ENCODE results near the gene GCGR. TPM values are rescaled to one million over a fixed set of nuclear protein-coding genes. Genes with fewer than 3 reads are reported as not detected.

The GCGR gene
- polyA plus RNA-seq, 4 donors, result 8.4 to 15.5 (median 13.0) TPM

- no peak for DNase-seq (ENCODE audit: low read depth in 4 of 4, low spot score in 3 of 4)
Measured at GRCh38 chr17:81811705-81812570, 8.0 kb downstream of the GCGR start.

- DNase-seq (ENCODE audit: low read depth in 4 of 4, low spot score in 3 of 4), result no peak
Measured at GRCh38 chr17:81812571-81813370, 8.8 kb downstream of the GCGR start.

DNA sequence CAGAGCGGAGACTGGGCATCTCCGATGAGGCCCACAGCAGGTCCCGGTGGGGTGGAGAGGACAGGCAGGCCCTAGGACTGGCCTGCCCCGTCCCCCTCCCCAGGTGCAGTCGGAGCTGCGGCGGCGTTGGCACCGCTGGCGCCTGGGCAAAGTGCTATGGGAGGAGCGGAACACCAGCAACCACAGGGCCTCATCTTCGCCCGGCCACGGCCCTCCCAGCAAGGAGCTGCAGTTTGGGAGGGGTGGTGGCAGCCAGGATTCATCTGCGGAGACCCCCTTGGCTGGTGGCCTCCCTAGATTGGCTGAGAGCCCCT is 9.4 kb downstream of the GCGR start:
- DNase-seq (ENCODE audit: low read depth in 4 of 4, low spot score in 3 of 4), result no peak

DNA sequence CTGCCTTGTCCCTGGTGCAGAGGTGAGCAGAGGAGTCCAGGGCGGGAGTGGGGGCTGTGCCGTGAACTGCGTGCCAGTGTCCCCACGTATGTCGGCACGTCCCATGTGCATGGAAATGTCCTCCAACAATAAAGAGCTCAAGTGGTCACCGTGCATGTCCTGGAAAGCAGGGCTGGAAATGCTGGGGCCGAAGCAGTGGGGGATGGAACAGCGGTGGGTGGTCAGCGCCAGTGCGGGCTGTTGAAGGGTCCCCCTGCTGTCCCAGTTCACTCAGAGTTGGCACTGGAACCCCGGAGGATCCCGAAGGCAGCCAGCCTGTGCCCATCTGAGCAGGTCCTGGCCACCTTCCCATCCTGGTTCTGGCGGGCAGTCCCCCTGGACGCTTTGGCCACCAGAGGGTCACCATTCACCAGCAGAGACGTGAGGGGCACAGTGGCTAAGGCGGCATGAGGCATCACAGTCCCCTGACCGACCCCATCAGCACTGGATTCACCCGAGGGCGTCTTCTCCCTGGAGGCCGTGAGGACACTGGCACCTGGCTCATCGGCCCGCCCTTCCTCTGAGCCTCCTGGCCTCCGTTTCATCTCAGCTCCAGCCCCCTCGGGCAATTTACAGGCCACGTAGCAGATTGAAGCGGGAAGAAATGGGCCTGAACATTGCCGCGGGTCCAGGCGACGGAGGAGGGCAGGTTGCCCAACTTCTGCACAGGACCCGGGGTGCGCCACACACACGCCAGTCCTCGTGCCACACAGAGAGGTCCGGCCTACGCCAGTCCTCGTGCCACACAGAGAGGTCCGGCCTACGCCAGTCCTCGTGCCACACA is 10.1 kb downstream of the GCGR start:
- DNase-seq (ENCODE audit: low read depth in 4 of 4, low spot score in 3 of 4), result no peak

DNA sequence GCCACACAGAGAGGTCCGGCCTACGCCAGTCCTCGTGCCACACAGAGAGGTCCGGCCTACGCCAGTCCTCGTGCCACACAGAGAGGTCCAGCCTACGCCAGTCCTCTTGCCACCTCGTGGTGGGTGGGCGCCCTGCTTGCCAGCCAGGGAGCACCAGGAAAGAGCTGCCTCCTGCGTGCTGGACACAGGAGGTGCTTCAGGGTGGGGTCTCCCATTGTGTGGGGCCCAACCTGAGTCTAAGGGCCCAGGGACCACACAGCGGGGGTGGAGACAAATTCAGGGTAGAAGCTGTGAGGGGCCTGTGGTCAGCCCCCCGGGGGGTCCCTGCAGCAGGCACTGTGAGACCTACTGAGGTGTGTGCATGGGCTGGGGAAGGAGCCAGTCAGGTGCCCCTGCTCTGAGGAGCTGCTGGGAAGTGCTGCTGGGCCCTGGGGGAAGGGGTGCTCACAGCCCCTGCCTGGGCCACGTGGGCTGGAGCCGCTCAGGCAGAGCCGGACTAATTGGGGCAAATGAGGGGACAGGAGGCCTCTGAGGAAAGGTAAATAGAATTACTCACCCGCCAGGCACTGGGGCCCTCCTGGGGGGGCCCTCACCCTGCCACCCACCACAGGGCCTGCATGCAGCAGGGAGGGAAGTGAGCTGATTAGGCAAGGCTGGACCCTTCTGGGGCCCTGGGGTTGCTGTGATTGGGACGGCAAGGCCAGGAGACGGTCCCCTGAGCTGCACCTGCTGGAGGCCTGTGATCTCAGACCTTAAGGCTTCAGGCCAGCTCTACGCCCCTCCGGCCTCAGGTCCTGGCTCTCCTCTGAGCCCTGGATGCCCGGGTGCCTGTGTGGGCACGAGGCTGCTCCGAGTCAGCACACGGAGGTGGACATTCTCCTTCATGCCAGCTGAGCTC is 11.0 kb downstream of the GCGR start:
- peak in 3 of 4 donors; percentile 43 to 58 (median 52) for DNase-seq (ENCODE audit: low read depth in 4 of 4, low spot score in 3 of 4)

DNA sequence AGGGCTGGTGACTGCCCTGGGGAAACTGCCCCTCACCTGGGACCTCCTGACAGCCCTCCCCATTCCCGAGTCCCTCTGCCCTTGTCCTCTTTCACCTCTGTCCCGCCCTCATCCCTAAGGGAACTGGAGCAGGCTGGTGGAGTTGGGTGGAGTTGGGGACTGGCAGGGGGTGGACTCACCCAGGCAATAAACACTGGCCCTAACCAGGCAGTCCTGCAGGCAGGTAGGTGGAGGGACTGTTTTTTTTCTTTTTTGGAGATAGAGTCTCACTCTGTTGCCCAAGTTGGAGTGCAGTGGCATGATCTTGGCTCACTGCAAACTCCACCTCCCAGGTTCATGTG is 11.7 kb downstream of the GCGR start:
- no peak for DNase-seq (ENCODE audit: low read depth in 4 of 4, low spot score in 3 of 4)

DNA sequence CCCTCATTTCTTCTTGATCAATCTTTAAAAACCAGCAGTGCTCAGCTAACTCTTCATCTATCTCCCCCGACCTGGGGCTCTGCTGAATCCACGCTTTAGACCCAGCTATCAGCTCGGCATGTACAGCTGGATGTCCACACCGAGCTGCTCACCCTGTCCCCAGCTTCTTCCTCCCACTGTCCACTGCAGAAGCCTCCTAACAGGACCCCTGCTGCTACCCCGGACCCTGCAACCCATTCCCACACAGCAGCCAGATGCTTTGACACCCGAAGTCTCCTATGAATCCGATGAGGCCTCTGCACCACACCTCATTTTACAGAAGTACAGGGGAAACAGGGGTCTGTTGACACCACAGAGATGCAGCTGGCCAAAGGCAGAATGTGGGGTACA is 13.8 kb downstream of the GCGR start:
- no peak for DNase-seq (ENCODE audit: low read depth in 4 of 4, low spot score in 3 of 4)

- DNase-seq (ENCODE audit: low read depth in 4 of 4, low spot score in 3 of 4), result no peak
Measured at GRCh38 chr17:81819708-81820107, 15.8 kb downstream of the GCGR start.

DNA sequence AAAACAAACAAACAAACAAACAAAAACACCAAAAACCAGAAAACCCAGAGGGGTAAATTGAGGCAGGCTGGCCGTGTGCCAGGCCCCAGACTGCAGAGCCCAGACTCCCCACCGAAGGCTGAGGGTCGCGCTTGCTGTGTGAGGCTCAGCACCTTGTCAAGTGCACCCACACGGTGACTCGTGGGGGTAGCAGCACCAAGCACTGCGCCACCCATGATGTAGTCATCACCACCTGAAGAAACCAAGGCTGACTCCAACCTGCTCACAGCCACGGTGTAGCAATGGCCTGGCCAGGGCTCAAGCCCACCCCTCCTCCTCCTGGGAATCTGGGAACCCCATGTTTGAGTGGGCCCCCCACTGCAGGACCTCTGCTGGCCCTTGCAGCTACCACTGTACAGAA is 17.2 kb downstream of the GCGR start:
- no peak for DNase-seq (ENCODE audit: low read depth in 4 of 4, low spot score in 3 of 4)

DNA sequence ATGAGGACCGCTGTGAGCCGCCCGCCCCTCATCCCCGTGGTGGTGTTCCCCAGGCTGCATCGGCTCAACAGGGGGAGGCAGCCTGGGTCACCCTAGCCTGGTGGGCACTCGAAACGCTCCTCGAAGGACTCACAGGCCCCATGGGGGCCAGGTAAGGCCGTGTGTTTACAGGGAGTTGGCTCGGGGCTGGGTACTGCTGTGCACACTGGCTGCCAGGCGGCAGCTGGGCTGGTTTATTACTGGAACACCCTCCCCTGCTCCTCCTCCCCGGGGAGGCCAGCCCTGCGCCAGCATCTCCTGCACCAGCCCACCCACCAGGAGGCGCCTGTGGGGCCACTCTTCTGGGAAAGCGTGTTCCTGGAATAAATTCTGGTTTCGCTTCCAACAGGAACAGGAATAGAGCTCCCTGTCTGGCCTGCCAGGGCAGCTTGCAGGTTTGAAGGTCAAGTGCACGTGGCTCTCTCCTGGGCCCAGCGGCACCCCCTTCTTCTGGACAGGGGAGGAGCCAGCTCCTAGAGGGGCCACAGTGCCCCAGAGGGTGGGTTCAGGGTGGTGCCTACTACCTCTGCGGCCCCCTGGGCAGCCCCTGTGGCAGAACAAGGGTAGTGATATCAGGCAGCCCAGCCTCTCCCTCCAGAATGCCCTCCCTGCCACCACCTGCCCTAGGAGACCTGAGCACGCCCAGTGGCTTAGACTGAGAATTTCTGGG is 17.8 kb downstream of the GCGR start:
- DNase-seq (ENCODE audit: low read depth in 4 of 4, low spot score in 3 of 4), result no peak

GRCh38 chr17:81822312-81822637 is 18.3 kb downstream of the GCGR start:
- DNase-seq (ENCODE audit: low read depth in 4 of 4, low spot score in 3 of 4), result no peak

DNA sequence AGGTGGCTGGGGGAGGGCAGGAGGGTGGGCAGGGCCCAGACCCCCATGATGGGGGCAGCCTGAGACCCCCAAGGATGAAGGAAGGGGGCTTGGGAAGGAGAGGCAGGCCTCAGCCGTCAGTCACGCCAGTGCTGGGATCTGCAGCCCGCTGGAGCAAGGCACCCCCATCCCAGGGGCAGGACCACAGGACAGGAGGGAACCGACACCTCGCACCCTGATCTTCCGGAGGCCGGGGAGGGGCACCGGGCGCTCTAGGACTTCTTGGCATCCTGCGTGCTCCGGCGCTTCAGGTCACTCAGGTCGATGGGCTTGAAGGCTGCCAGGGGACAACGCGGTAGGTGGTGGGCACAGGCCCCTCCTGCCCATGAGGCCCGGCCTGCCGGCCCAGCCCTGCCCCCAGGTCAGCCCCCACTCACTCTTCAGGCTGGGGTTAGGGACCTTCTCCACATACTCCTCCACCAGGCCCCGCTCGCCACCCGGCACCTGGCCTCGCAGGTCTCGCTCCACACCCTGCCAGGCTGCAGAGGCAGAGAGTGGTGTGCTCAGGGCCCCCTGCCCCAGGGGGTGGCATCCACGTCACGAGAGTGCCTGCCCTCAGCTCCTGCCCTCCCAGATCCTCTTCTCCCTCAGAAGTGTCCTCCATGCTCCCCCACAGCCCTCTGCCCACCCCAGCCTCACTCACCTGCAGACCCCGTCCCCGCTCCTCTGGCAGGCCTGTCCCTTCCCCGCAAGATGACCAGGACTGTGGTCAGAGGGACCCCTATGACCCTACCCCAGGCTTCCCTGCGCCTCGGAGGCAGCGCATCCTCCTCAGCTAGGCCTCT is 19.3 kb downstream of the GCGR start:
- DNase-seq (ENCODE audit: low read depth in 4 of 4, low spot score in 3 of 4), result no peak

GRCh38 chr17:81823820-81824550 is 20.0 kb downstream of the GCGR start:
- DNase-seq (ENCODE audit: low read depth in 4 of 4, low spot score in 3 of 4), result no peak

DNA sequence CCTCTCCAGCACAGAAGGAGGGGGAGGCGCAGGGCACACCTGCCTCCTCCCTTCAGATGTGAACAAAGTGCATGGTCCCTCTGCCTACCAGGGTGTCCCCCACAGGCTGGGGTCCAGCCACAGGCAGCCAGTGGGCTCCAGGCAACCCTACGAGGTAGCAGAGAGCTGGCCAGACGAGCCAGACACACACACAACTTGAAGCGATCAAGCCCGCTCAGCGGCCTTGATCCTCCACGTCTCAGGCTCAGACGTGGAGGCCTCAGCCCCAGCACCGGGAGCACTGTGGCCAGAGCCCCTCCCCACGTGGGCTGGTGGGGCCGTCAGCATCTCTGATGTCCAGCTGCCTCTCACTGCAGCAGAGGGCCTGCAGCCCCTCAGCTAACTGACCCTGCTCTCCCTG is 20.6 kb downstream of the GCGR start:
- DNase-seq (ENCODE audit: low read depth in 4 of 4, low spot score in 3 of 4), result no peak

GRCh38 chr17:81825841-81826466 is 22.0 kb downstream of the GCGR start:
- DNase-seq (ENCODE audit: low read depth in 4 of 4, low spot score in 3 of 4), result no peak

GRCh38 chr17:81828656-81829055 is 24.7 kb downstream of the GCGR start:
- DNase-seq (ENCODE audit: low read depth in 4 of 4, low spot score in 3 of 4), result no peak

- no peak for DNase-seq (ENCODE audit: low read depth in 4 of 4, low spot score in 3 of 4)
Measured at GRCh38 chr17:81829858-81830257, 25.9 kb downstream of the GCGR start.

DNA sequence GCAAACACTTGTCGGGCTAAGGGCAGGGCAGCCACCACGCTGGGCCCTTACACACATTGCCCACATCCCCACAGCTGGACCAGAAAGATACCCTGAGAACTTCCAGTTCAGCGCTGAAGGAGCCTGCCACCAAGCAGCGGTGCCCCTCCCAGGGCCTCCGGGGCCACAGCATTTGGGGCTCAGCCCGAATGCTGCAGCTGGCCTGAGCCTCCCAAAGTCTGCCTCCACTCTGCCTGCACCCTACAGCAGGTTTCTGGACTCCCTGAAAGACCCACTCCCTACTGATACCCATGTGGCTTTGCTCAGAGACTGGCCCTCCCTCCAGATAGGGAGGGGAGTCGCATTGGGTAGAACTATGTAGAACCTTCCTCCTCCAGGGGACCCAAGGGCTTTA is 27.6 kb downstream of the GCGR start:
- DNase-seq (ENCODE audit: low read depth in 4 of 4, low spot score in 3 of 4), result no peak

Data from right renal pelvis (tissue), 4 donors.